ENCODE results near the gene PHACTR3.
"Not testable (repeated sequence)": the region's sequence is repeated elsewhere in the genome, so short reads cannot be mapped to it uniquely, and the experiment has no call there.

PHACTR3 gene

GRCh38 chr20:59835448-59836395 lies 231.4 kb downstream of the PHACTR3 start:
- DNase-seq: no peak

- no peak for DNase-seq
Observed at GRCh38 chr20:59836767-59837166, 232.4 kb downstream of the PHACTR3 start.

DNA sequence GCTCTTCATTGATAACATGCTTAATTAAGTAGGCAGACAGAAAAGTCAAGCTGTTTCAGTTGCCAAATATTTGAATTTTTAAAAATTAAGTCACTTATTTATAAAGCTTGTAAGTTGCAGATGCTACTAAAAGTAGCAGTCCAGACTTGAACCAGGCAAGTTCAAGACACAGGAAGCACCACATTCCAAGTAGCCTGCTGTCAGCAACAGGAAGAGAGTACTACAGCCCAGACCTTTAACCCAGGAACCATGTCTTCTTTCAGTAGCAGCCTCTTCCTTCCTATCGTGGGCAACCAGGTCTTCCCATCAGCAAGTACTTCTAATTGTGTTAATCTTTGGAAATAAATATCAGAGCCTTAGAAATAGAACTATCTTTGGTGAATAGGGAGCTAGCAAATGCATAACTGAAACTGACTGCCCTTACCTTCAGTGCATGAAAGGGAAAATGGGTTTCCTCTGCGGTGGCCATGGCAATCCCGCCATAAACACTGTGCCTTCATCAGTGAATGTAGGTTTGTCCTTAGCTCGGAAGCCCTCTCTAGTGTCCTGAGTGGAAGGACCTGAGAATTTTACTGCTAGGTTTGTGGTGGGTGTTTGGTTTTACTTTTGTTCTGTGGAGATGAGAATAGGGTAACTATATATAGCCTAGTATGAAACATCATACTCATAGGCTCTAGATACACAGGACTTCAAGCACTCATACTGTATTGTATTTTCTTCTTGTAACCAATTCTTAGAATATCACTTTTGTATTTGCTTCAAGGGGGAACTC lies 233.5 kb downstream of the PHACTR3 start:
- no peak for DNase-seq

- DNase-seq: no peak
Observed at GRCh38 chr20:59839400-59839799, 235.1 kb downstream of the PHACTR3 start.

- DNase-seq: no peak
Observed at GRCh38 chr20:59845472-59845871, 241.1 kb downstream of the PHACTR3 start.

DNA sequence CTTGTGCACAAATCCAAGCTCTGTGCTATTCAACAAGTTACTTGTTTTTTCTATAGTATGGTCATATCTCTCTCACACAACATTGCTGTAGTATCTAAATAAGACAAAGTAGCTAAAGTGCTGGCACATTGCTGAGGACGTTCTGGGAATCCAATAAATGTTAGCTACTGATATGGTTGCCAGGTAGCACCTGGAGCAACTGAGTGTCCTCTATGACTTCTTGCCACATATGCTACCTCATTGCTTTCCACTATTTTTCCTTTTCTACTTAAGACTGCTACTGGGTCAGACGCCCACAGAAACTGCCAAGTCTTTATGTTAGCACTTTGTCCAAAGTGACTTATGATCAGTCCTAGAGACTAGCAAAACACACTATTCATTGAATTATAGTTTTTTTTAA lies 243.8 kb downstream of the PHACTR3 start:
- no peak for DNase-seq

DNA sequence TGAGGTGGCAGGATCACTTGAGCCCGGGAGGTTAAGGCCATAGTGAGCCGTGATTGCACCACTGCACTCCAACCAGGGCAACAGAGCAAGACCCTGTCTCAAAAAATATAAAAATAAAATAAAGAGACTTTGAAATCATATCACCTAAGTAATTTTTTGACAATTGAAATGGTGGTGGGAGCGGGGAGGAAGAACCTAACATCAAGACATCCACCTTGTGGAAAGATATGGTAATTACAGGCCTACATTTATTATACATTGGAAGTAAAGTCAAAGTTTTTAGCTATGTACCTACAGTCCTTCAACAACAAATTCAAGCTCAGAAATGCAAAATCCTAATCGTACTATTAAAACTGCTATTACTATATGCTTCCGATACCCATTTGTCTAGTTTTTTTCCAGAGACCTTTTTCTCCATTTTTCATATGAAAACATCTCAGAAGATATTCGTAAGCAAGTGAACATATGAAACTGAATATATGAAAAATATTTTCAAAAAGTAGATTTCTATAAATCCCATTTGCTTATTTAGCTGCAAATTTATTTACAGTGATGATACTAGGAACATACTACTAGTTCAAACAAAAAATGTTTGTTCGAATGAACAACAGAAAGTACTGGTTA lies 245.8 kb downstream of the PHACTR3 start:
- DNase-seq: peak; percentile 29

- not testable (repeated sequence) for DNase-seq
Observed at GRCh38 chr20:59856526-59856925, 252.2 kb downstream of the PHACTR3 start.

GRCh38 chr20:59856941-59857340 lies 252.6 kb downstream of the PHACTR3 start:
- DNase-seq: not testable (repeated sequence)

- DNase-seq: no peak
Observed at GRCh38 chr20:59857966-59858365, 253.6 kb downstream of the PHACTR3 start.

GRCh38 chr20:59858425-59858824 lies 254.1 kb downstream of the PHACTR3 start:
- DNase-seq: no peak

GRCh38 chr20:59861401-59861800 lies 257.1 kb downstream of the PHACTR3 start:
- no peak for DNase-seq

GRCh38 chr20:59863058-59863457 lies 258.7 kb downstream of the PHACTR3 start:
- DNase-seq: no peak

GRCh38 chr20:59864726-59865125 lies 260.4 kb downstream of the PHACTR3 start:
- DNase-seq: no peak

GRCh38 chr20:59866338-59866737 lies 262.0 kb downstream of the PHACTR3 start:
- no peak for DNase-seq

- no peak for DNase-seq
Observed at GRCh38 chr20:59871096-59871495, 266.8 kb downstream of the PHACTR3 start.

DNA sequence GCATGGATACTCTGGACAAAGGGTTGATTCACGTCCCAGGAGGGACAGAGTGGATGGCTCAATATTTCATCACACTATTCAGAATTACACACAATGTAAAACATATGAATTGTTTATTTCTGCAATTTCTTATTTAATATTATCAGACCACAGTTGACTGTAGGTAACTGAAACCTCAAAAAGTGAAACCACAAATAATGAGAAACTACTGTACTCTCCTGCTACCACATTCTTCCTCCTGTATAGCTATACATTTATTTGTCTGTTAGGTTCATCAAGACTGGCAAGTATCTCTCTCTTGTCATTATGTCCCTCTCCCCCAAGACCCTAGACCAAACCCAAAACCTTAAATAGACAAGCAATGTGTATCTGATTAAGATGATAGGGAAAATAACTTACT lies 269.1 kb downstream of the PHACTR3 start:
- no peak for DNase-seq

GRCh38 chr20:59880198-59880597 lies 275.9 kb downstream of the PHACTR3 start:
- no peak for DNase-seq

DNA sequence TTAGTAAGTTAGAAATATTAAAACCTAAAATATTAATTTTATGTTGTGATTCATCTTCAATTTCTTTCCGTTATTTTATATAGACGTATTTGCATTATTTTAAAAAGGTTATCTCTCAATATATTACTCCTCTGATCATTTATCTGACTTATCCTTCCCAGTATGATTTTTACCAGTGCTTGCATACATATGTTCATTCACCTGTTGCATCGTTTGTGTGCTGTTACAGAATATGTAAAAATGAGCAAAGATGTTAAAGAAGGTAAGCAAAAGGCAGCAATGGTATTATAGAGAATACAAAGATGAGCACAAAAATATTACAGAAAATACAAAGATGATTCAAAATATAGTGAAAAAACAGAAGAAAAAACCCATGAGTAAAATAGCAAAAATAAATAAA lies 280.2 kb downstream of the PHACTR3 start:
- DNase-seq: no peak

DNA sequence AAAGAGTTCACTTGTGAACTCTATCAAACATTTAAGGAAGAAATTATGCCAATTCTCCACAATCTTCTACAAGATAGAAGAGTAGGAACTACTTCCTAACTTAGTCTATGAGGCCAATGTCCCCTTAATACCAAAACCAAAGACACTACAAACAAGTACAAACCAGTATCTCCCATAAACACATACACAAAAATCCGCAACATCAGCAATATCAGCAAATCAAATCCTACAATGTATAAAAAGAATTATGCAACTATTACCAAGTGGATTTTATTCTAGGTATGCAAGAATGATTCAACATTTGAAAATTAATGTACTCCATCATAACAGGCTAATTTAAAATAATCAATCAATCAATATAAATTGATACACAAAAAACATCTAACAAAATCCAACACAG lies 283.7 kb downstream of the PHACTR3 start:
- no peak for DNase-seq

- not testable (repeated sequence) for DNase-seq
Observed at GRCh38 chr20:59890035-59890434, 285.7 kb downstream of the PHACTR3 start.

DNA sequence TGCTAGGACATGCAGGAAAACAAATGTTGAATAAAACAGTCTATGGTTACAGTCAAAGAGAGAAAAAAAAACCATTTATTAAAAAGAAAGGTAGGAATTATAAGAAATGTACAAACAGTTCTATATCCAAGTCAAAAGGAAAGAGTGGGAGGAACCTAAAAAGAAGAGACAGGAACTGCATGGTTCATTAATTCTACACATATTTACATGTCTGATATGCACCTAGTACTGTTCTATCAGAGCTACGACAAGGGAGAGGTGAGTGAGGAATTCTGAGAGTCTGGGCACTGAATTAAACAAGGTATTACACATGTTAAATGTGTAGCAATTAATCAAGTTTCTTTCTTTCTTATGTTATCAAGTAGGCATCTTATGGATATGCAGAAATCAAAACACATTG lies 287.2 kb downstream of the PHACTR3 start:
- DNase-seq: no peak

- DNase-seq: no peak
Observed at GRCh38 chr20:59895908-59896307, 291.6 kb downstream of the PHACTR3 start.

Measured in inflammatory macrophage treated with lipopolysaccharide for 4 hours (primary cell).